MCF 10A (cell line): ENCODE data around the gene RPRM. TPM values are rescaled to one million over a fixed set of nuclear protein-coding genes. Genes with fewer than 3 reads are reported as not detected.

Experiments used
- BruUV-seq: library from RNA; stranded (reverse); fragments of 400-500 nt; replicated peaks from 2 replicates; lab custom pipeline; 2021; lab: Mats Ljungman, UMichigan
- CTCF ChIA-PET: fragments of 300-600 bp; sonication (Branson Sonifier 250); formaldehyde crosslinking; extraction: SDS; loops from one replicate; lab custom pipeline; 2021; ENCODE audit warnings: antibody characterized with exemption, inconsistent platforms; lab: Yijun Ruan, JAX
- POLR2A ChIA-PET: fragments of 300-600, 350-650 bp; sonication (Branson Sonifier 250); formaldehyde crosslinking; extraction: SDS; loops from one replicate; lab custom pipeline; 2020; ENCODE audit warnings: antibody characterized with exemption, inconsistent platforms; lab: Yijun Ruan, JAX
- DNase-seq: peaks from one replicate; pipeline ENCODE4 v3.0.0-alpha.2; 2018; ENCODE audit not compliant: unreplicated experiment
- H3K27ac Mint-ChIP-seq: one replicate; pipeline ENCODE4 v1.8.0; 2022; ENCODE audit warnings: mild to moderate bottlenecking, low read depth, mixed read lengths; ENCODE audit not compliant: unreplicated experiment
- H3K27me3 Mint-ChIP-seq: one replicate; pipeline ENCODE4 v1.8.0; 2022; ENCODE audit warnings: mixed read lengths; ENCODE audit not compliant: insufficient read depth, unreplicated experiment
- H3K36me3 Mint-ChIP-seq: one replicate; pipeline ENCODE4 v1.8.0; 2022; ENCODE audit warnings: mild to moderate bottlenecking, moderate library complexity, mixed read lengths; ENCODE audit not compliant: insufficient read depth, unreplicated experiment
- H3K4me1 Mint-ChIP-seq: one replicate; pipeline ENCODE4 v1.8.0; 2022; ENCODE audit warnings: mixed read lengths; ENCODE audit not compliant: insufficient read depth, unreplicated experiment
- H3K4me3 Mint-ChIP-seq: one replicate; pipeline ENCODE4 v1.8.0; 2022; ENCODE audit warnings: mild to moderate bottlenecking, moderate library complexity, mixed read lengths; ENCODE audit not compliant: unreplicated experiment
- H3K9me3 Mint-ChIP-seq: one replicate; pipeline ENCODE4 v1.8.0; 2022; ENCODE audit warnings: mixed read lengths; ENCODE audit not compliant: unreplicated experiment
- CTCF ChIP-seq: fragments of 200-600 bp; IDR thresholded peaks from one replicate; pipeline ENCODE4 v1.8.0; 2022; ENCODE audit warnings: antibody characterized with exemption, mild to moderate bottlenecking; ENCODE audit not compliant: unreplicated experiment
- intact Hi-C: fragments of 100-400 bp; cut with micrococcal nuclease; formaldehyde crosslinking; loops from 2 replicates; pipeline ENCODE4 v1.14.1; 2022
- total RNA-seq: library from RNA; stranded (reverse); gene quantifications from 2 replicates; pipeline ENCODE4 v1.2.3, GENCODE V29; 2022

Gene RPRM
- total RNA-seq, 1 experiment from 2014 or later: not detected

- no TSS peak for BruUV-seq
- peaks cover 7% of the 10 kb centered on the region for H3K4me1 Mint-ChIP-seq
- ChIA-PET POLR2A (no interaction called here), CTCF (interaction anchor here (0.5 to 3.3 kb wide), 41 partner anchors 8 to 899 kb away, joined by 3 to 19 read pairs (median 4); no protein-coding TSS in a partner anchor)
- no peak overlapping the region for H3K4me3 Mint-ChIP-seq
- peak; percentile 6 for DNase-seq
- TF ChIP-seq CTCF: no peak
- no peaks in the 10 kb centered on the region for H3K9me3 Mint-ChIP-seq
- no peak overlapping the region for H3K27ac Mint-ChIP-seq
- intact Hi-C loops: loop anchor here (2.0 to 10.0 kb wide), 2 partner anchors 135 to 555 kb away; no protein-coding TSS in a partner anchor
- H3K36me3 Mint-ChIP-seq: no peaks in the 10 kb centered on the region
- H3K27me3 Mint-ChIP-seq: peaks cover 40% of the 10 kb centered on the region
These were observed 1.0 kb upstream of the RPRM start for GRCh38 chr2:153479573-153479972.

DNA sequence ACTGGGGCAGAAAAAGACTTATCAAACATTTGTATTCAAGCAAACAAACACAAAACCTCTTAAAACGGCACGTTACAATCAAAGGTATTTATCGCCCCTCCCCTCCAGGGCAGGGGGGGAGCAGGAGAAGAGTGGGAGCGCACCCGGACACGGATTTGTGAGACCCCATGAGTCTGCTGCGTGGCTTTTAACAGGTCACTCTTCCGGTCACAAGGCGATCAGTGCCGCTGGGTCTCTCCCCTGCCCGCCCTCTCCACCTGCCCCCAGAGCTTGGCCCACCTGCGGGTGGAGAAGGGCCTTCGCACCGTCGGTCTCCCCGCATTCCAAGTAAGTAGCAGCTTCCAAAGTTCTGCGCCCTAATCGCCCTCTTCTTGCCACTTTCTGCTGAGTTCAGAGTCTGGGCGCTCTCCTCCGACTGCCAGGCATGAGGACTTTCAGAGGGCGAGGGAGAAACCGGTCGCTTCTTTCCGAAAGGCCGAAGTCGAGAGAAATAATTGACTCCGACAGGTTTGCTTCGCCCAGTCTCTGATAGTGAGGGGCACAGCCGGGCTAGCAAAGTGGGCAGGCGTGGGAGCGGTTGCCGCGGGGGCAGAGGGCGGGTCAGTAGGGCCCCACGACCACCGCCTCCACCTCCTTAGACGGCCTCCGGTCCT lies 800 bp downstream of the RPRM start:
- TF ChIP-seq CTCF: no peak
- Mint-ChIP-seq H3K4me1 (peaks cover 7% of the 10 kb centered on the region), H3K27me3 (peaks cover 53% of the 10 kb centered on the region), H3K36me3 (no peaks in the 10 kb centered on the region), H3K4me3 (peak overlapping the region; percentile 55), H3K27ac (no peak overlapping the region), H3K9me3 (no peaks in the 10 kb centered on the region)
- intact Hi-C loops: loop anchor here (1.0 to 10.0 kb wide), 5 partner anchors 133 to 734 kb away; no protein-coding TSS in a partner anchor
- DNase-seq: no peak
- BruUV-seq: no TSS peak
- POLR2A ChIA-PET: interaction anchor here (0.6 kb wide), 1 partner anchor 67 kb away, joined by 5 read pairs; no protein-coding TSS in a partner anchor
- CTCF ChIA-PET: interaction anchor here (0.6 to 3.3 kb wide), 15 partner anchors 8 to 865 kb away, joined by 3 to 19 read pairs (median 4); no protein-coding TSS in a partner anchor

- ChIA-PET CTCF (interaction anchor here (0.7 to 3.3 kb wide), 5 partner anchors 99 to 734 kb away, joined by 3 to 19 read pairs (median 4); no protein-coding TSS in a partner anchor), POLR2A (interaction anchor here (0.6 kb wide), 1 partner anchor 66 kb away, joined by 5 read pairs; no protein-coding TSS in a partner anchor)
- Mint-ChIP-seq H3K9me3 (no peaks in the 10 kb centered on the region), H3K4me3 (no peak overlapping the region), H3K36me3 (no peaks in the 10 kb centered on the region), H3K4me1 (peaks cover 7% of the 10 kb centered on the region), H3K27ac (no peak overlapping the region), H3K27me3 (peaks cover 53% of the 10 kb centered on the region)
- no peak for DNase-seq
- BruUV-seq: no TSS peak
- intact Hi-C loops: loop anchor here (10.0 kb wide), 1 partner anchor 132 kb away; no protein-coding TSS in a partner anchor
- TF ChIP-seq CTCF: no peak
These were observed 1.5 kb downstream of the RPRM start for GRCh38 chr2:153476816-153477635.

DNA sequence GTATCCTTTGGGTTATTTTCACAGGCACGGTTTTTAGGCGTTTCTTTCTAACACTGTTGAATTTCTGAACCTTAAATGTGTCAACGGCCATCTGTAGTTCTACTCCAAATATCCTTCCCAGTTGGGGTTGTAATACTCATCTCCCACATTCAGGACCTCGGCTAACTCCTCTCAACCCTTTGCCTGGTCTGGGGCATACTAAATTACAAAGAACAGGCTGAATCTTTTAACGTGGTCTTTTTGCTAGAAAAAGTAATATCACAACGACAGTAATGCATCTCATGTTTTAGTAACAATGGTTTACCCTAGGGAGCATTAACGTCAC lies 2.1 kb downstream of the RPRM start:
- intact Hi-C loops: loop anchor here (10.0 kb wide), 1 partner anchor 132 kb away; no protein-coding TSS in a partner anchor
- BruUV-seq: no TSS peak
- H3K27me3 Mint-ChIP-seq: peaks cover 53% of the 10 kb centered on the region
- H3K9me3 Mint-ChIP-seq: no peaks in the 10 kb centered on the region
- no peak overlapping the region for H3K4me3 Mint-ChIP-seq
- ChIA-PET CTCF (interaction anchor here (0.7 to 1.0 kb wide), 3 partner anchors 131 to 734 kb away, joined by 3 to 5 read pairs (median 3); no protein-coding TSS in a partner anchor), POLR2A (no interaction called here)
- TF ChIP-seq CTCF: no peak
- peaks cover 7% of the 10 kb centered on the region for H3K4me1 Mint-ChIP-seq
- no peak for DNase-seq
- H3K36me3 Mint-ChIP-seq: no peaks in the 10 kb centered on the region
- no peak overlapping the region for H3K27ac Mint-ChIP-seq
